ENCODE data around the gene FLOT1.
"Not testable (repeated sequence)": the region's sequence is repeated elsewhere in the genome, so short reads cannot be mapped to it uniquely, and the experiment has no call there.

Gene FLOT1

GRCh38 chr6:30722280-30723112 is 20.0 kb downstream of the FLOT1 start (continued):
- peak; percentile 51; the same call in 1 of the 2 replicates for TF ChIP-seq PRDM10 (tag by site-specific recombination; IDR thresholded peaks at IDR 0.05)
- no peak for TF ChIP-seq ZBTB48 (tag by site-specific recombination; IDR thresholded peaks at IDR 0.05)
- 0 out of 2 replicates have a peak, but pooled peaks have one; percentile 45 for TF ChIP-seq ZNF2 (tag by site-specific recombination; IDR thresholded peaks at IDR 0.05)
- TF ChIP-seq ZNF701 (tag by site-specific recombination; IDR thresholded peaks at IDR 0.05), result no peak
- no peak for TF ChIP-seq ZNF248 (tag by site-specific recombination; IDR thresholded peaks at IDR 0.05)
- TF ChIP-seq ZNF138 (tag by site-specific recombination; IDR thresholded peaks at IDR 0.05; ENCODE audit: borderline replicate concordance), result no peak
- TF ChIP-seq REST (tag by site-specific recombination; IDR thresholded peaks at IDR 0.05), result peak; percentile 83
- no peak for TF ChIP-seq ZNF140 (tag by site-specific recombination; IDR thresholded peaks at IDR 0.05)
- no peak; the same call in 1 of the 2 replicates for TF ChIP-seq ZBTB7A (tag by site-specific recombination; IDR thresholded peaks at IDR 0.05; ENCODE audit: low read depth)

- ChIA-PET POLR2A (interaction anchor here (0.6 to 10.1 kb wide), 19 partner anchors 9 to 162 kb away, joined by 3 to 235 read pairs (median 6); partner anchors contain the start of genes DHX16, FLOT1 and NRM), CTCF (interaction anchor here (0.6 to 18.7 kb wide), 48 partner anchors 9 to 366 kb away, joined by 3 to 692 read pairs (median 5); partner anchors contain the start of genes DHX16, MRPS18B, NRM and PPP1R10)
Measured at GRCh38 chr6:30722025-30722279, 20.5 kb downstream of the FLOT1 start.

More at GRCh38 chr6:30722025-30722279, 20.5 kb downstream of the FLOT1 start:
- H3K36me3 ChIP-seq (ENCODE audit: control insufficient read depth in 2 of 2, insufficient read depth in 1 of 2, low read length in 2 of 2), result peaks cover 15 to 44% of the 10 kb centered on the region in 2 experiments
- H3K4me3 ChIP-seq (ENCODE audit: low read depth, low read length), result peak overlapping the region; percentile 87
- peak overlapping the region; percentile 93 for H3K27ac ChIP-seq (ENCODE audit: extremely low read depth, low read depth, low read length)
- not testable (repeated sequence) for H3K9me3 ChIP-seq (ENCODE audit: control insufficient read depth, insufficient read depth, low read depth, low read length); H3K4me1 ChIP-seq (ENCODE audit: control insufficient read depth, insufficient read depth, low read length)
- 0 out of 2 replicates have a peak, but pooled peaks have one; percentile 4 for TF ChIP-seq ZNF639 (tag by site-specific recombination; IDR thresholded peaks at IDR 0.05)
